ENCODE data around the gene TPK1. TPM values are rescaled to one million over a fixed set of nuclear protein-coding genes. Genes with fewer than 3 reads are reported as not detected.

Gene TPK1
- total and polyA plus RNA-seq, 2 donors (not counting 1 experiment from before 2014, with no cell fraction given): 2.4 to 4.1 TPM

GRCh38 chr7:144735505-144736276, 100.2 kb downstream of the TPK1 start:
- Histone ChIP-seq H3K36me3 (ENCODE audit: control insufficient read depth, insufficient read depth, low read length) (no peaks in the 10 kb centered on the region), H2AFZ (ENCODE audit: low read length) (no peak overlapping the region), H3K4me2 (ENCODE audit: extremely low read depth, insufficient read depth, low read length) (no peak overlapping the region), H3K27ac (ENCODE audit: insufficient read depth, low read length) (no peak overlapping the region), H3K9me3 (ENCODE audit: control insufficient read depth, insufficient read depth, low read depth, low read length) (no peaks in the 10 kb centered on the region), H3K9ac (ENCODE audit: insufficient read depth, low read length) (no peak overlapping the region), H3K4me1 (ENCODE audit: control insufficient read depth, extremely low read depth, insufficient read depth, low read length) (no peaks in the 10 kb centered on the region), H4K20me1 (ENCODE audit: control insufficient read depth, extremely low read depth, insufficient read depth, low read length) (no peaks in the 10 kb centered on the region), H3K27me3 (ENCODE audit: control insufficient read depth, insufficient read depth, low read length) (no peaks in the 10 kb centered on the region), H3K79me2 (ENCODE audit: control insufficient read depth, insufficient read depth, low read length) (no peaks in the 10 kb centered on the region), H3K4me3 (replicated peaks in 1 of 4; ENCODE audit: control extremely low read depth in 1 of 4, insufficient read depth in 1 of 4, low read depth in 3 of 4, low read length in 4 of 4) (no peak overlapping the region)
- no peak for DNase-seq (ENCODE audit: low read depth in 2 of 2)
- TF ChIP-seq CTCF (conservative IDR thresholded peaks at IDR 0.05 in 1 of 2, IDR thresholded peaks at IDR 0.05 in 1 of 2; ENCODE audit: low read depth in 1 of 2, low read length in 2 of 2): no peak
- no peak for TF ChIP-seq EZH2 (IDR thresholded peaks at IDR 0.05; ENCODE audit: low read length, missing control alignments)

DNA sequence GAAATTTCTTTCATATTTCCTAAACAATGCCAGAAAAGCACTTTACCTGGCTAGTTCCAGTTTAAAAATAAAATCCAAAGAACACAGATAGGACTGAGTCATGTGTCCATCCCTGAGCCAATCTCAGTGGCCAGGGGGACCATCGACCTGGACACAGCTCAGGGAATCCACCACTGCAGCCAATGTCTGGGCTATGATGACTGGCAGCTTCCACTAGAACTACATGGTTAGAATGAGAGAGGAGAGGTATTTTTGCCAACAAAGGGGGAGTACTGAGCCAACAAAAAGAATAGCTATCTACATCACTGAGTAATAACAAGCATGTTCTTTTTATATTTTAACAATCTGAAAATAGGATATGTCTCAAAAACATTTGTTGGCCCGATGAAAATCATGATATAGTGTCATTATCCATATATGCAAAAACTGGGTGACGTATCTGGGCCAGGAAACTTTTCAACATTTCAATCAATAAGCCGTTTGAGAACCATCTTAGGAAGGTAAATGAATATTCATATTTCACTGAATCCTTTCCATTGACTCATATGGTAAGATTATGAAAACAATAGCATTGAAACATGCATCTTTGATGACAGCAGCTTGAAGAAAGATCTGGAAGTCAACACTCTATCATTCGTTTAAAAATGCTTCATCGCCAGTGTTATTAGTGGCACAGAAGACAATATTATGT, 104.0 kb downstream of the TPK1 start:
- Histone ChIP-seq H3K4me1 (ENCODE audit: control insufficient read depth, extremely low read depth, insufficient read depth, low read length) (no peaks in the 10 kb centered on the region), H3K4me2 (ENCODE audit: extremely low read depth, insufficient read depth, low read length) (no peak overlapping the region), H3K4me3 (replicated peaks in 1 of 4; ENCODE audit: control extremely low read depth in 1 of 4, insufficient read depth in 1 of 4, low read depth in 3 of 4, low read length in 4 of 4) (no peak overlapping the region)

More for the DNA sequence above, 104.0 kb downstream of the TPK1 start:
- no peak for TF ChIP-seq CTCF (conservative IDR thresholded peaks at IDR 0.05 in 1 of 2, IDR thresholded peaks at IDR 0.05 in 1 of 2; ENCODE audit: low read depth in 1 of 2, low read length in 2 of 2)
- no peak for TF ChIP-seq EZH2 (IDR thresholded peaks at IDR 0.05; ENCODE audit: low read length, missing control alignments)
- Histone ChIP-seq H3K9me3 (ENCODE audit: control insufficient read depth, insufficient read depth, low read depth, low read length) (no peaks in the 10 kb centered on the region), H3K27ac (ENCODE audit: insufficient read depth, low read length) (no peak overlapping the region), H4K20me1 (ENCODE audit: control insufficient read depth, extremely low read depth, insufficient read depth, low read length) (no peaks in the 10 kb centered on the region), H3K79me2 (ENCODE audit: control insufficient read depth, insufficient read depth, low read length) (no peaks in the 10 kb centered on the region), H3K9ac (ENCODE audit: insufficient read depth, low read length) (no peak overlapping the region), H3K27me3 (ENCODE audit: control insufficient read depth, insufficient read depth, low read length) (no peaks in the 10 kb centered on the region), H3K36me3 (ENCODE audit: control insufficient read depth, insufficient read depth, low read length) (no peaks in the 10 kb centered on the region), H2AFZ (ENCODE audit: low read length) (no peak overlapping the region)
- no peak for DNase-seq (ENCODE audit: low read depth in 2 of 2)
